GM12865 (cell line): Measurements from ENCODE around the gene SULF2.
A peak's percentile ranks its signal among the peaks of the same experiment; 100 is the strongest.

Experiments used
- DNase-seq: peaks from one replicate; pipeline ENCODE4 v3.0.0; 2010; ENCODE audit warnings: low read depth
- H3K4me3 ChIP-seq: 2 replicates; pipeline ENCODE4 v1.5.1; 2011; ENCODE audit warnings: mild to moderate bottlenecking, low read depth, low read length, control low read depth
- CTCF ChIP-seq: IDR thresholded peaks from 2 replicates; pipeline ENCODE4 v1.5.1; 2011; ENCODE audit warnings: low read length, control low read depth, low read depth, inconsistent platforms; ENCODE audit not compliant: insufficient read depth; ENCODE audit errors: missing control alignments

SULF2 gene

GRCh38 chr20:47725248-47725973 is 59.9 kb downstream of the SULF2 start:
- peak; percentile 92 for DNase-seq
- H3K4me3 ChIP-seq = no peak overlapping the region
- TF ChIP-seq CTCF = peak; percentile 93

- TF ChIP-seq CTCF = no peak
- no peak for DNase-seq
These were observed 60.4 kb downstream of the SULF2 start for GRCh38 chr20:47724910-47725247.

GRCh38 chr20:47724396-47724795 is 60.9 kb downstream of the SULF2 start:
- DNase-seq = no peak
- H3K4me3 ChIP-seq = no peak overlapping the region
- no peak for TF ChIP-seq CTCF

More at GRCh38 chr20:47724910-47725247, 60.4 kb downstream of the SULF2 start:
- no peak overlapping the region for H3K4me3 ChIP-seq

GRCh38 chr20:47723322-47723721 is 62.0 kb downstream of the SULF2 start:
- DNase-seq = no peak
- TF ChIP-seq CTCF = no peak
- H3K4me3 ChIP-seq = no peak overlapping the region

GRCh38 chr20:47720636-47721427 is 64.4 kb downstream of the SULF2 start:
- no peak overlapping the region for H3K4me3 ChIP-seq
- DNase-seq = no peak
- no peak for TF ChIP-seq CTCF

- no peak overlapping the region for H3K4me3 ChIP-seq
- no peak for DNase-seq
- TF ChIP-seq CTCF = no peak
These were observed 65.7 kb downstream of the SULF2 start for GRCh38 chr20:47719625-47720024.
